ENCODE data around the gene OR2AP1.
"Not testable (repeated sequence)": the region's sequence is repeated elsewhere in the genome, so short reads cannot be mapped to it uniquely, and the experiment has no call there.

OR2AP1 gene

GRCh38 chr12:55572168-55572567, at the start of gene OR2AP1:
Gene OR2AP1, plus strand, starts transcription at chr12:55572468. Its CDS starts 1,947 bp downstream, at chr12:55574415.
- DNase-seq = no peak

- DNase-seq = not testable (repeated sequence)
Observed at GRCh38 chr12:55548235-55548634, 24.0 kb upstream of the OR2AP1 start.

GRCh38 chr12:55548756-55549155, 23.5 kb upstream of the OR2AP1 start:
- no peak for DNase-seq

GRCh38 chr12:55549302-55549701, 23.0 kb upstream of the OR2AP1 start, which contains the start of gene OR6C4:
Gene OR6C4, plus strand, starts transcription at chr12:55549602. Its CDS starts 1,625 bp downstream, at chr12:55551227.
- DNase-seq = no peak

- DNase-seq = no peak
Observed at GRCh38 chr12:55554296-55554695, 18.0 kb upstream of the OR2AP1 start.

GRCh38 chr12:55570060-55570459, 2.2 kb upstream of the OR2AP1 start:
- DNase-seq = not testable (repeated sequence)

- DNase-seq = not testable (repeated sequence)
Observed at GRCh38 chr12:55570689-55571088, 1.6 kb upstream of the OR2AP1 start.

- DNase-seq = no peak
Observed at GRCh38 chr12:55582066-55582465, 9.8 kb downstream of the OR2AP1 start.

GRCh38 chr12:55585817-55586216, 13.5 kb downstream of the OR2AP1 start:
- no peak for DNase-seq

GRCh38 chr12:55590152-55590551, 17.9 kb downstream of the OR2AP1 start:
- not testable (repeated sequence) for DNase-seq

- no peak for DNase-seq
Observed at GRCh38 chr12:55607821-55608594, 35.7 kb downstream of the OR2AP1 start.

- no peak for DNase-seq
Observed at GRCh38 chr12:55610598-55610997, 38.3 kb downstream of the OR2AP1 start.

- DNase-seq = no peak
Observed at GRCh38 chr12:55612646-55613045, 40.4 kb downstream of the OR2AP1 start.

- DNase-seq = no peak
Observed at GRCh38 chr12:55614764-55615163, 42.5 kb downstream of the OR2AP1 start.

- DNase-seq = no peak
Observed at GRCh38 chr12:55619354-55620138, 47.3 kb downstream of the OR2AP1 start.

GRCh38 chr12:55624056-55624455, 51.8 kb downstream of the OR2AP1 start:
- no peak for DNase-seq

Data from activated CD8-positive, alpha-beta memory T cell treated with anti-CD3 and anti-CD28 coated beads for 24 hours (primary cell).